HepG2 (cell line): Measurements from ENCODE around the gene EPHA2. TPM values are rescaled to one million over a fixed set of nuclear protein-coding genes. Genes with fewer than 3 reads are reported as not detected.
A peak's percentile ranks its signal among the peaks of the same experiment; 100 is the strongest.

Source experiments
- ARID4A ChIP-seq: sonication (generic); formaldehyde crosslinking; IDR thresholded peaks from 2 replicates; pipeline ENCODE4 v1.5.0; 2020; ENCODE audit warnings: mild to moderate bottlenecking, missing genetic modification reagents, borderline replicate concordance
- ARNTL ChIP-seq: sonication (generic); formaldehyde crosslinking; IDR thresholded peaks from 2 replicates; pipeline ENCODE4 v1.4.0; 2020; ENCODE audit warnings: mild to moderate bottlenecking, missing genetic modification reagents
- ATF6 ChIP-seq: sonication (generic); formaldehyde crosslinking; conservative IDR thresholded peaks from 2 replicates; pipeline ENCODE4 v1.4.0; 2020; ENCODE audit warnings: missing genetic modification reagents
- KDM5B ChIP-seq: sonication (generic); formaldehyde crosslinking; IDR thresholded peaks from 2 replicates; pipeline ENCODE4 v1.4.0; 2020; ENCODE audit warnings: missing genetic modification reagents, mild to moderate bottlenecking, borderline replicate concordance
- LCORL ChIP-seq, 2 experiments: fragments of 450-650 bp in 1 of 2; sonication (generic) in 1 of 2; formaldehyde crosslinking in 1 of 2; IDR thresholded peaks; 2 replicates each; pipeline versions ENCODE4 v1.5.0 to v1.6.1; 2017 to 2020; ENCODE audit warnings: antibody characterized with exemption in 1 of 2, missing genetic modification reagents in 1 of 2
- MTF2 ChIP-seq: sonication (generic); formaldehyde crosslinking; IDR thresholded peaks from 2 replicates; pipeline ENCODE4 v1.5.0; 2020; ENCODE audit warnings: missing genetic modification reagents, borderline replicate concordance
- SMYD3 ChIP-seq: sonication (generic); formaldehyde crosslinking; IDR thresholded peaks from 2 replicates; pipeline ENCODE4 v1.8.1; 2023; ENCODE audit warnings: mild to moderate bottlenecking, missing genetic modification reagents
- ZNF124 ChIP-seq: sonication (generic); formaldehyde crosslinking; IDR thresholded peaks from 2 replicates; pipeline ENCODE4 v1.4.0; 2020; ENCODE audit warnings: missing genetic modification reagents
- ZNF430 ChIP-seq: sonication (generic); formaldehyde crosslinking; IDR thresholded peaks from 2 replicates; pipeline ENCODE4 v1.9.0; 2021; ENCODE audit warnings: mild to moderate bottlenecking, missing genetic modification reagents
- polyA plus RNA-seq, 8 experiments: library from polyadenylated mRNA; depleted of rRNA in 3 of 8; stranded (reverse) in 7 of 8; unstranded in 1 of 8; fragments of >200 nt; fragmentation: Illumina TruSeq in 4 of 8; extraction: Trizol in 4 of 8; gene quantifications; 2 replicates each; pipeline versions ENCODE4 v1.2.1 to v1.2.3, GENCODE V29; 2011 to 2016; ENCODE audit warnings: low read depth in 4 of 8, missing spikeins in 1 of 8, mixed read lengths in 1 of 8; ENCODE audit not compliant: insufficient read depth in 1 of 8
- total RNA-seq, 5 experiments: library from RNA; depleted of rRNA; stranded (reverse); fragments of >200 nt; fragmentation: Illumina TruSeq; extraction: Trizol; gene quantifications; 2 replicates each; pipeline ENCODE4 v1.2.3, GENCODE V29; 2016; ENCODE audit warnings: low read depth in 1 of 5
- TF ChIP-seq, protein P1 (sequence below): IDR thresholded peaks from 2 replicates; pipeline ENCODE4 v1.4.0; 2020; ENCODE audit warnings: mild to moderate bottlenecking, missing genetic modification reagents

Gene EPHA2
- total and polyA plus RNA-seq, 2 of the 13 experiments (the other 11 are each of a cell fraction or from before 2014, with no cell fraction given): 33.6 to 53.6 TPM

GRCh38 chr1:16178596-16179497, 23.0 kb upstream of the EPHA2 start (continued):
- TF ChIP-seq, protein P1, sequence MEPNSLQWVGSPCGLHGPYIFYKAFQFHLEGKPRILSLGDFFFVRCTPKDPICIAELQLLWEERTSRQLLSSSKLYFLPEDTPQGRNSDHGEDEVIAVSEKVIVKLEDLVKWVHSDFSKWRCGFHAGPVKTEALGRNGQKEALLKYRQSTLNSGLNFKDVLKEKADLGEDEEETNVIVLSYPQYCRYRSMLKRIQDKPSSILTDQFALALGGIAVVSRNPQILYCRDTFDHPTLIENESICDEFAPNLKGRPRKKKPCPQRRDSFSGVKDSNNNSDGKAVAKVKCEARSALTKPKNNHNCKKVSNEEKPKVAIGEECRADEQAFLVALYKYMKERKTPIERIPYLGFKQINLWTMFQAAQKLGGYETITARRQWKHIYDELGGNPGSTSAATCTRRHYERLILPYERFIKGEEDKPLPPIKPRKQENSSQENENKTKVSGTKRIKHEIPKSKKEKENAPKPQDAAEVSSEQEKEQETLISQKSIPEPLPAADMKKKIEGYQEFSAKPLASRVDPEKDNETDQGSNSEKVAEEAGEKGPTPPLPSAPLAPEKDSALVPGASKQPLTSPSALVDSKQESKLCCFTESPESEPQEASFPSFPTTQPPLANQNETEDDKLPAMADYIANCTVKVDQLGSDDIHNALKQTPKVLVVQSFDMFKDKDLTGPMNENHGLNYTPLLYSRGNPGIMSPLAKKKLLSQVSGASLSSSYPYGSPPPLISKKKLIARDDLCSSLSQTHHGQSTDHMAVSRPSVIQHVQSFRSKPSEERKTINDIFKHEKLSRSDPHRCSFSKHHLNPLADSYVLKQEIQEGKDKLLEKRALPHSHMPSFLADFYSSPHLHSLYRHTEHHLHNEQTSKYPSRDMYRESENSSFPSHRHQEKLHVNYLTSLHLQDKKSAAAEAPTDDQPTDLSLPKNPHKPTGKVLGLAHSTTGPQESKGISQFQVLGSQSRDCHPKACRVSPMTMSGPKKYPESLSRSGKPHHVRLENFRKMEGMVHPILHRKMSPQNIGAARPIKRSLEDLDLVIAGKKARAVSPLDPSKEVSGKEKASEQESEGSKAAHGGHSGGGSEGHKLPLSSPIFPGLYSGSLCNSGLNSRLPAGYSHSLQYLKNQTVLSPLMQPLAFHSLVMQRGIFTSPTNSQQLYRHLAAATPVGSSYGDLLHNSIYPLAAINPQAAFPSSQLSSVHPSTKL (CRISPR knock-in tag): peak; percentile 64
- no peak; the same call in 1 of the 2 replicates for TF ChIP-seq SMYD3
- TF ChIP-seq LCORL (IDR thresholded peaks at IDR 0.05): no peak
- peak; percentile 2; the same call in 1 of the 2 replicates for TF ChIP-seq LCORL (CRISPR knock-in tag; IDR thresholded peaks at IDR 0.05)
- TF ChIP-seq ATF6: no peak
- peak; percentile 48; the same call in 1 of the 2 replicates for TF ChIP-seq ARID4A (CRISPR knock-in tag)
- peak; percentile 34; the same call in 1 of the 2 replicates for TF ChIP-seq KDM5B (CRISPR knock-in tag)
- TF ChIP-seq ARNTL (CRISPR knock-in tag): peak; percentile 75
- TF ChIP-seq MTF2 (CRISPR knock-in tag): no peak
- no peak for TF ChIP-seq ZNF430 (CRISPR knock-in tag)
- TF ChIP-seq ZNF124 (CRISPR knock-in tag): peak; percentile 47; the same call in 1 of the 2 replicates
